IPS-15b (cell line): ENCODE results near the gene LRRC8A.
A peak's percentile ranks its signal among the peaks of the same experiment; 100 is the strongest.

Experiments used
- H3K27me3 ChIP-seq: one replicate; pipeline ENCODE4 v1.6.1; 2013; ENCODE audit warnings: low read length; ENCODE audit not compliant: control insufficient read depth, insufficient read depth
- H3K36me3 ChIP-seq: one replicate; pipeline ENCODE4 v1.6.1; 2013; ENCODE audit warnings: low read length; ENCODE audit not compliant: control insufficient read depth, insufficient read depth
- H3K4me1 ChIP-seq: one replicate; pipeline ENCODE4 v1.6.1; 2013; ENCODE audit warnings: mild to moderate bottlenecking, low read length; ENCODE audit not compliant: control insufficient read depth, insufficient read depth
- H3K4me3 ChIP-seq: one replicate; pipeline ENCODE4 v1.5.1; 2013; ENCODE audit warnings: low read depth, low read length
- H3K9ac ChIP-seq: one replicate; pipeline ENCODE4 v1.6.1; 2013; ENCODE audit warnings: low read depth, mild to moderate bottlenecking, low read length
- H3K9me3 ChIP-seq: one replicate; pipeline ENCODE4 v1.6.1; 2013; ENCODE audit warnings: mild to moderate bottlenecking, low read length; ENCODE audit not compliant: control insufficient read depth, insufficient read depth

The LRRC8A gene

GRCh38 chr9:128877852-128878251 is 4.1 kb upstream of the LRRC8A start:
- H3K9ac ChIP-seq = no peak overlapping the region
- no peak overlapping the region for H3K4me3 ChIP-seq
- H3K36me3 ChIP-seq = no peaks in the 10 kb centered on the region
- no peaks in the 10 kb centered on the region for H3K4me1 ChIP-seq
- H3K27me3 ChIP-seq = no peaks in the 10 kb centered on the region
- no peaks in the 10 kb centered on the region for H3K9me3 ChIP-seq

- Histone ChIP-seq H3K36me3 (peaks cover 24% of the 10 kb centered on the region), H3K4me1 (peaks cover 4% of the 10 kb centered on the region), H3K27me3 (no peaks in the 10 kb centered on the region), H3K4me3 (peak overlapping the region; percentile 98), H3K9me3 (no peaks in the 10 kb centered on the region), H3K9ac (peak overlapping the region; percentile 91)
Measured at GRCh38 chr9:128882677-128883603, 1.0 kb downstream of the LRRC8A start.

- no peaks in the 10 kb centered on the region for H3K27me3 ChIP-seq
- H3K4me1 ChIP-seq = peaks cover 13% of the 10 kb centered on the region
- H3K36me3 ChIP-seq = peaks cover 35% of the 10 kb centered on the region
- H3K4me3 ChIP-seq = no peak overlapping the region
- H3K9me3 ChIP-seq = no peaks in the 10 kb centered on the region
- no peak overlapping the region for H3K9ac ChIP-seq
Measured at GRCh38 chr9:128884164-128884563, 2.2 kb downstream of the LRRC8A start.

- H3K4me3 ChIP-seq = no peak overlapping the region
- no peaks in the 10 kb centered on the region for H3K9me3 ChIP-seq
- no peak overlapping the region for H3K9ac ChIP-seq
- no peaks in the 10 kb centered on the region for H3K27me3 ChIP-seq
- H3K36me3 ChIP-seq = peaks cover 40% of the 10 kb centered on the region
- H3K4me1 ChIP-seq = peaks cover 13% of the 10 kb centered on the region
Measured at GRCh38 chr9:128885376-128885775, 3.4 kb downstream of the LRRC8A start.

- H3K9me3 ChIP-seq = no peaks in the 10 kb centered on the region
- H3K4me1 ChIP-seq = peaks cover 13% of the 10 kb centered on the region
- peaks cover 44% of the 10 kb centered on the region for H3K36me3 ChIP-seq
- no peak overlapping the region for H3K9ac ChIP-seq
- no peaks in the 10 kb centered on the region for H3K27me3 ChIP-seq
- H3K4me3 ChIP-seq = no peak overlapping the region
Measured at GRCh38 chr9:128885798-128886197, 3.9 kb downstream of the LRRC8A start.

- Histone ChIP-seq H3K9me3 (no peaks in the 10 kb centered on the region), H3K27me3 (no peaks in the 10 kb centered on the region), H3K4me1 (peaks cover 13% of the 10 kb centered on the region), H3K9ac (no peak overlapping the region), H3K4me3 (no peak overlapping the region), H3K36me3 (peaks cover 46% of the 10 kb centered on the region)
Measured at GRCh38 chr9:128886211-128886891, 4.4 kb downstream of the LRRC8A start.

GRCh38 chr9:128887049-128887448 is 5.1 kb downstream of the LRRC8A start:
- no peak overlapping the region for H3K4me3 ChIP-seq
- peaks cover 13% of the 10 kb centered on the region for H3K4me1 ChIP-seq
- H3K36me3 ChIP-seq = peaks cover 51% of the 10 kb centered on the region
- no peaks in the 10 kb centered on the region for H3K9me3 ChIP-seq
- no peak overlapping the region for H3K9ac ChIP-seq
- no peaks in the 10 kb centered on the region for H3K27me3 ChIP-seq

- Histone ChIP-seq H3K27me3 (no peaks in the 10 kb centered on the region), H3K4me3 (no peak overlapping the region), H3K9ac (peak overlapping the region; percentile 56), H3K4me1 (peaks cover 13% of the 10 kb centered on the region), H3K36me3 (peaks cover 58% of the 10 kb centered on the region), H3K9me3 (no peaks in the 10 kb centered on the region)
Measured at GRCh38 chr9:128887914-128888350, 6.0 kb downstream of the LRRC8A start.

GRCh38 chr9:128891321-128892220 is 9.6 kb downstream of the LRRC8A start:
- Histone ChIP-seq H3K4me1 (peaks cover 16% of the 10 kb centered on the region), H3K9me3 (no peaks in the 10 kb centered on the region), H3K9ac (no peak overlapping the region), H3K4me3 (no peak overlapping the region), H3K36me3 (peaks cover 37% of the 10 kb centered on the region), H3K27me3 (no peaks in the 10 kb centered on the region)

GRCh38 chr9:128892221-128892921 is 10.4 kb downstream of the LRRC8A start:
- Histone ChIP-seq H3K27me3 (no peaks in the 10 kb centered on the region), H3K9me3 (no peaks in the 10 kb centered on the region), H3K9ac (no peak overlapping the region), H3K4me1 (peaks cover 16% of the 10 kb centered on the region), H3K36me3 (peaks cover 35% of the 10 kb centered on the region), H3K4me3 (no peak overlapping the region)

- no peaks in the 10 kb centered on the region for H3K9me3 ChIP-seq
- peaks cover 33% of the 10 kb centered on the region for H3K36me3 ChIP-seq
- no peaks in the 10 kb centered on the region for H3K27me3 ChIP-seq
- peaks cover 12% of the 10 kb centered on the region for H3K4me1 ChIP-seq
- no peak overlapping the region for H3K4me3 ChIP-seq
- no peak overlapping the region for H3K9ac ChIP-seq
Measured at GRCh38 chr9:128893354-128893753, 11.4 kb downstream of the LRRC8A start.
